Activated B cell treated with CpG ODN at 0.5 μM for 24 hours (primary cell): ENCODE results near the gene ELL3. TPM values are rescaled to one million over a fixed set of nuclear protein-coding genes. Genes with fewer than 3 reads are reported as not detected.
"Not testable (repeated sequence)": the region's sequence is repeated elsewhere in the genome, so short reads cannot be mapped to it uniquely, and the experiment has no call there.

Experiments
- ATAC-seq: fragments of 200-7000 bp; cut with Tn5 transposase; one replicate; pipeline ENCODE4 v1.10.0; 2021; ENCODE audit warnings: low read depth, mild to moderate bottlenecking, moderate library complexity
- CTCF ChIA-PET: fragments of 350-600 bp; sonication (Branson Sonifier 250); formaldehyde crosslinking; loops from one replicate; lab custom pipeline; 2021; ENCODE audit warnings: antibody characterized with exemption; lab: Charles Lee
- POLR2A ChIA-PET: fragments of 350-600 bp; sonication (Branson Sonifier 250); formaldehyde crosslinking; loops from one replicate; lab custom pipeline; 2021; ENCODE audit warnings: antibody characterized with exemption; lab: Charles Lee
- DNase-seq: peaks from one replicate; pipeline ENCODE4 v3.0.0; 2022
- H3K27ac Mint-ChIP-seq: one replicate; pipeline ENCODE4 v1.8.0; 2020; ENCODE audit warnings: mixed read lengths
- H3K27me3 Mint-ChIP-seq: one replicate; pipeline ENCODE4 v1.8.0; 2021; ENCODE audit warnings: mixed read lengths
- H3K36me3 Mint-ChIP-seq: one replicate; pipeline ENCODE4 v1.8.0; 2021; ENCODE audit warnings: low read depth, mixed read lengths
- H3K4me1 Mint-ChIP-seq: one replicate; pipeline ENCODE4 v1.8.0; 2021; ENCODE audit warnings: mixed read lengths
- H3K4me3 Mint-ChIP-seq: one replicate; pipeline ENCODE4 v1.8.0; 2020; ENCODE audit warnings: mild to moderate bottlenecking, mixed read lengths
- H3K9me3 Mint-ChIP-seq: one replicate; pipeline ENCODE4 v1.8.0; 2020; ENCODE audit warnings: mixed read lengths
- CTCF ChIP-seq: fragments of 200-600 bp; IDR thresholded peaks from one replicate; pipeline ENCODE4 v1.8.0; 2022; ENCODE audit warnings: antibody characterized with exemption, mild to moderate bottlenecking
- intact Hi-C: fragments of 100-400 bp; cut with micrococcal nuclease; formaldehyde crosslinking; loops from one replicate; pipeline ENCODE4 v1.15.1; 2024
- total RNA-seq: library from RNA; stranded (reverse); gene quantifications from 2 replicates; pipeline ENCODE4 v1.2.3, GENCODE V29; 2022

Gene ELL3
- total RNA-seq, 1 donor from 2014 or later = 108 TPM

- Mint-ChIP-seq H3K9me3 (no peaks in the 10 kb centered on the region), H3K36me3 (no peaks in the 10 kb centered on the region), H3K4me3 (peak overlapping the region; percentile 48), H3K4me1 (peaks cover 8% of the 10 kb centered on the region), H3K27me3 (no peaks in the 10 kb centered on the region), H3K27ac (no peak overlapping the region)
- ChIA-PET CTCF (no interaction called here), POLR2A (interaction anchor here (0.7 kb wide), 1 partner anchor 14 kb away, joined by 9 read pairs; no protein-coding TSS in a partner anchor)
- TF ChIP-seq CTCF = no peak
- ATAC-seq (peak; percentile 40), DNase-seq (no peak)
- intact Hi-C loops = no loop called here
These were observed 41.4 kb downstream of the ELL3 start for GRCh38 chr15:43735416-43735815.

GRCh38 chr15:43728053-43728725 lies 48.6 kb downstream of the ELL3 start:
- H3K4me3 Mint-ChIP-seq, ATAC-seq, DNase-seq, H3K4me1 Mint-ChIP-seq, H3K27ac Mint-ChIP-seq, H3K36me3 Mint-ChIP-seq, intact Hi-C loops, H3K9me3 Mint-ChIP-seq, H3K27me3 Mint-ChIP-seq, POLR2A ChIA-PET, CTCF ChIA-PET: not testable (repeated sequence)

GRCh38 chr15:43726306-43726705 lies 50.5 kb downstream of the ELL3 start:
- POLR2A ChIA-PET, H3K4me1 Mint-ChIP-seq, CTCF ChIA-PET, H3K9me3 Mint-ChIP-seq, ATAC-seq, H3K36me3 Mint-ChIP-seq, DNase-seq, H3K27ac Mint-ChIP-seq, H3K27me3 Mint-ChIP-seq, H3K4me3 Mint-ChIP-seq, intact Hi-C loops: not testable (repeated sequence)

DNA sequence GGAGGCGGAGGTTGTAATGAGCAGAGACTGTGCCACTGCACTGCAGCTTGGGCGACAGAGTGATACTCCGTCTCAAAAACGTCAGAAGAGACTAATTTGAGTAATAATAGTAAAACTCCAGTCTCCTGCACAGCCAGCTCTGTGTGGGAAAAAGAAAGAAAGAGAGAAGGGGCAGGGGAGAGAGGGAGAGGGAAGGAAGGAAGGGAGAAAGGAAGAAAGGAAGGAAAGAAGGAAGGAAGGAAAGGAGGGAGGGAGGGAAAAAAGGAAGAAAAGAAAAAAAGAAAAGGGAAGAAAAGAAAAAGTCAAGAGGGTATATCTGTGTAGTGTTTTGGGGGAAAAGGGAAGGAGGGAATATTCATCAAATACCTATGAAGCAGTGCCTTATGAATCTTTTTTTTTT lies 53.6 kb downstream of the ELL3 start:
- ATAC-seq (no peak), DNase-seq (no peak)
- Mint-ChIP-seq H3K27me3 (peaks cover 3% of the 10 kb centered on the region), H3K4me1 (no peaks in the 10 kb centered on the region), H3K27ac (no peak overlapping the region), H3K4me3 (no peak overlapping the region), H3K9me3 (no peaks in the 10 kb centered on the region), H3K36me3 (no peaks in the 10 kb centered on the region)
- ChIA-PET POLR2A (no interaction called here), CTCF (no interaction called here)
- intact Hi-C loops = no loop called here
- no peak for TF ChIP-seq CTCF

Other genes starting within 250 kb of the ELL3 start
- 61.7 and 71.0 TPM in 2 replicates for gene PPIP5K1, start 186.8 kb downstream of the ELL3 start, total RNA-seq
- gene CKMT1B, start 182.9 kb downstream of the ELL3 start, total RNA-seq = not detected in 2 replicates
- gene STRC, start 158.2 kb downstream of the ELL3 start, total RNA-seq = 0.42 and 0.49 TPM in 2 replicates
- 12.9 and 13.8 TPM in 2 replicates for gene CATSPER2, start 128.1 kb downstream of the ELL3 start, total RNA-seq
- not detected in 2 replicates for gene CKMT1A, start 83.1 kb downstream of the ELL3 start, total RNA-seq
- 179 and 194 TPM in 2 replicates for gene PDIA3, start 30.5 kb downstream of the ELL3 start, total RNA-seq
- gene SERF2, start 15.4 kb upstream of the ELL3 start, total RNA-seq = 601 and 656 TPM in 2 replicates
- gene SERINC4, start 23.3 kb upstream of the ELL3 start, total RNA-seq = 0.11 and 0.20 TPM in 2 replicates
- gene HYPK, start 23.6 kb upstream of the ELL3 start, total RNA-seq = 19.2 and 19.7 TPM in 2 replicates
- 26.1 and 27.9 TPM in 2 replicates for gene MFAP1, start 47.7 kb upstream of the ELL3 start, total RNA-seq
- gene WDR76, start 50.0 kb upstream of the ELL3 start, total RNA-seq = 12.0 and 15.1 TPM in 2 replicates